ENCODE data around the gene FNIP2.

FNIP2 gene

DNA sequence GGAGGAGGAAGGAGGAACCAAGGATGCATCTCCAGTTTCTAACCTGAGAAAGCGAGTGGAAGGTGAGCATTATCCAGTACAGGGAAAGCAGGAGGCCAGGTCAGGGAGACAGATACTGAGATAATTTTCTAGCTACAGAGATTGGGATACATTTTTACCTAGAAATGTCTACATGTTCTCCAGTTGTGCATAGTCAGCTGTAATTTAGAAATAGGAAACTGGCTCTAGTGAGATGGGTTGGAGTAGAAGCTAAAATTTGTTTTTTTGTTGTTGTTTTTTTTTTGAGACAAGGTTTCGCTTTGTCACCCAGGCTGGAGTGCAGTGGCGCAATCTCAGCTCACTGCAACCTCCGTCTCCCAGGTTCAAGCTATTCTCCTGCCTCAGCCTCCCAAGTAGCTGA, 71.3 kb downstream of the FNIP2 start:
- ATAC-seq (ENCODE audit: insufficient read depth, low read depth) (no peak), DNase-seq (no peak)
- H3K4me1 ChIP-seq (ENCODE audit: insufficient read depth, low read length): no peaks in the 10 kb centered on the region
- H3K27me3 ChIP-seq (ENCODE audit: insufficient read depth, low read length, poor library complexity): peaks cover 5% of the 10 kb centered on the region
- no peaks in the 10 kb centered on the region for H3K9me3 ChIP-seq (ENCODE audit: insufficient read depth, low read length, severe bottlenecking)
- no peaks in the 10 kb centered on the region for H3K79me2 ChIP-seq (ENCODE audit: insufficient read depth, low read length)
- H3K4me3 ChIP-seq (ENCODE audit: low read depth in 1 of 2, low read length in 2 of 2): no peak overlapping the region
- no peak overlapping the region for H3K27ac ChIP-seq (ENCODE audit: low read length)
- no peaks in the 10 kb centered on the region for H3K36me3 ChIP-seq (ENCODE audit: insufficient read depth, low read length)
- no peaks in the 10 kb centered on the region for H4K20me1 ChIP-seq (ENCODE audit: insufficient read depth, low read length)
- H3K9ac ChIP-seq (ENCODE audit: low read depth, low read length): no peak overlapping the region
- H3K4me2 ChIP-seq (ENCODE audit: insufficient read depth, low read length): no peak overlapping the region
- no peak overlapping the region for H2AFZ ChIP-seq (ENCODE audit: low read depth, low read length)
- TF ChIP-seq, protein P1, sequence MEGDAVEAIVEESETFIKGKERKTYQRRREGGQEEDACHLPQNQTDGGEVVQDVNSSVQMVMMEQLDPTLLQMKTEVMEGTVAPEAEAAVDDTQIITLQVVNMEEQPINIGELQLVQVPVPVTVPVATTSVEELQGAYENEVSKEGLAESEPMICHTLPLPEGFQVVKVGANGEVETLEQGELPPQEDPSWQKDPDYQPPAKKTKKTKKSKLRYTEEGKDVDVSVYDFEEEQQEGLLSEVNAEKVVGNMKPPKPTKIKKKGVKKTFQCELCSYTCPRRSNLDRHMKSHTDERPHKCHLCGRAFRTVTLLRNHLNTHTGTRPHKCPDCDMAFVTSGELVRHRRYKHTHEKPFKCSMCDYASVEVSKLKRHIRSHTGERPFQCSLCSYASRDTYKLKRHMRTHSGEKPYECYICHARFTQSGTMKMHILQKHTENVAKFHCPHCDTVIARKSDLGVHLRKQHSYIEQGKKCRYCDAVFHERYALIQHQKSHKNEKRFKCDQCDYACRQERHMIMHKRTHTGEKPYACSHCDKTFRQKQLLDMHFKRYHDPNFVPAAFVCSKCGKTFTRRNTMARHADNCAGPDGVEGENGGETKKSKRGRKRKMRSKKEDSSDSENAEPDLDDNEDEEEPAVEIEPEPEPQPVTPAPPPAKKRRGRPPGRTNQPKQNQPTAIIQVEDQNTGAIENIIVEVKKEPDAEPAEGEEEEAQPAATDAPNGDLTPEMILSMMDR (IDR thresholded peaks at IDR 0.05; ENCODE audit: borderline replicate concordance, extremely low read depth, low read length, poor library complexity, severe bottlenecking): no peak
- no peak for TF ChIP-seq EZH2 (IDR thresholded peaks at IDR 0.05; ENCODE audit: borderline replicate concordance, low read depth, low read length, severe bottlenecking)

- TF ChIP-seq EZH2 (IDR thresholded peaks at IDR 0.05; ENCODE audit: borderline replicate concordance, low read depth, low read length, severe bottlenecking): no peak
- TF ChIP-seq, protein P1 (IDR thresholded peaks at IDR 0.05; ENCODE audit: borderline replicate concordance, extremely low read depth, low read length, poor library complexity, severe bottlenecking): no peak
- Histone ChIP-seq H2AFZ (ENCODE audit: low read depth, low read length) (no peak overlapping the region), H3K4me3 (ENCODE audit: low read depth in 1 of 2, low read length in 2 of 2) (no peak overlapping the region), H3K27ac (ENCODE audit: low read length) (no peak overlapping the region), H3K9me3 (ENCODE audit: insufficient read depth, low read length, severe bottlenecking) (no peaks in the 10 kb centered on the region), H3K4me1 (ENCODE audit: insufficient read depth, low read length) (no peaks in the 10 kb centered on the region), H3K9ac (ENCODE audit: low read depth, low read length) (no peak overlapping the region), H3K36me3 (ENCODE audit: insufficient read depth, low read length) (no peaks in the 10 kb centered on the region), H4K20me1 (ENCODE audit: insufficient read depth, low read length) (no peaks in the 10 kb centered on the region), H3K27me3 (ENCODE audit: insufficient read depth, low read length, poor library complexity) (peaks cover 8% of the 10 kb centered on the region), H3K4me2 (ENCODE audit: insufficient read depth, low read length) (no peak overlapping the region), H3K79me2 (ENCODE audit: insufficient read depth, low read length) (no peaks in the 10 kb centered on the region)
- DNase-seq (no peak), ATAC-seq (ENCODE audit: insufficient read depth, low read depth) (no peak)
Measured at GRCh38 chr4:158841540-158841939, 72.7 kb downstream of the FNIP2 start.

- H4K20me1 ChIP-seq (ENCODE audit: insufficient read depth, low read length): no peaks in the 10 kb centered on the region
- no peak overlapping the region for H3K4me2 ChIP-seq (ENCODE audit: insufficient read depth, low read length)
- peaks cover 12% of the 10 kb centered on the region for H3K27me3 ChIP-seq (ENCODE audit: insufficient read depth, low read length, poor library complexity)
- no peaks in the 10 kb centered on the region for H3K4me1 ChIP-seq (ENCODE audit: insufficient read depth, low read length)
- no peaks in the 10 kb centered on the region for H3K9me3 ChIP-seq (ENCODE audit: insufficient read depth, low read length, severe bottlenecking)
- DNase-seq (no peak), ATAC-seq (ENCODE audit: insufficient read depth, low read depth) (no peak)
- H3K4me3 ChIP-seq (ENCODE audit: low read depth in 1 of 2, low read length in 2 of 2): no peak overlapping the region
- H3K36me3 ChIP-seq (ENCODE audit: insufficient read depth, low read length): no peaks in the 10 kb centered on the region
- no peak overlapping the region for H3K9ac ChIP-seq (ENCODE audit: low read depth, low read length)
- TF ChIP-seq EZH2 (IDR thresholded peaks at IDR 0.05; ENCODE audit: borderline replicate concordance, low read depth, low read length, severe bottlenecking): no peak
- TF ChIP-seq, protein P1 (IDR thresholded peaks at IDR 0.05; ENCODE audit: borderline replicate concordance, extremely low read depth, low read length, poor library complexity, severe bottlenecking): no peak
- no peak overlapping the region for H2AFZ ChIP-seq (ENCODE audit: low read depth, low read length)
- no peak overlapping the region for H3K27ac ChIP-seq (ENCODE audit: low read length)
- no peaks in the 10 kb centered on the region for H3K79me2 ChIP-seq (ENCODE audit: insufficient read depth, low read length)
Measured at GRCh38 chr4:158845311-158846041, 76.7 kb downstream of the FNIP2 start.
